ENCODE results near the gene ANKRD44. TPM values are rescaled to one million over a fixed set of nuclear protein-coding genes. Genes with fewer than 3 reads are reported as not detected.

The ANKRD44 gene
- total RNA-seq, 4 donors from 2014 or later = 9.1 to 20.8 (median 14.9) TPM

GRCh38 chr2:197327073-197327471 lies 16.5 kb upstream of the ANKRD44 start:
- WGBS, 2 donors = 86 to 90% methylated on average over 3 of the region's 3 CpGs
- H3K4me3 ChIP-seq (ENCODE audit: low read depth, poor library complexity, severe bottlenecking) = no peak overlapping the region
- TF ChIP-seq CTCF (IDR thresholded peaks at IDR 0.05) (no peak), POLR2A (IDR thresholded peaks at IDR 0.05) (no peak)
- DNase-seq (ENCODE audit: low spot score in 2 of 2) = no peak
- intact Hi-C loops (cut with DNase I; ENCODE audit: low total_unique reads) = no loop called here

GRCh38 chr2:197324801-197325200 lies 14.2 kb upstream of the ANKRD44 start:
- TF ChIP-seq POLR2A (IDR thresholded peaks at IDR 0.05) (no peak), CTCF (IDR thresholded peaks at IDR 0.05) (no peak)

DNA sequence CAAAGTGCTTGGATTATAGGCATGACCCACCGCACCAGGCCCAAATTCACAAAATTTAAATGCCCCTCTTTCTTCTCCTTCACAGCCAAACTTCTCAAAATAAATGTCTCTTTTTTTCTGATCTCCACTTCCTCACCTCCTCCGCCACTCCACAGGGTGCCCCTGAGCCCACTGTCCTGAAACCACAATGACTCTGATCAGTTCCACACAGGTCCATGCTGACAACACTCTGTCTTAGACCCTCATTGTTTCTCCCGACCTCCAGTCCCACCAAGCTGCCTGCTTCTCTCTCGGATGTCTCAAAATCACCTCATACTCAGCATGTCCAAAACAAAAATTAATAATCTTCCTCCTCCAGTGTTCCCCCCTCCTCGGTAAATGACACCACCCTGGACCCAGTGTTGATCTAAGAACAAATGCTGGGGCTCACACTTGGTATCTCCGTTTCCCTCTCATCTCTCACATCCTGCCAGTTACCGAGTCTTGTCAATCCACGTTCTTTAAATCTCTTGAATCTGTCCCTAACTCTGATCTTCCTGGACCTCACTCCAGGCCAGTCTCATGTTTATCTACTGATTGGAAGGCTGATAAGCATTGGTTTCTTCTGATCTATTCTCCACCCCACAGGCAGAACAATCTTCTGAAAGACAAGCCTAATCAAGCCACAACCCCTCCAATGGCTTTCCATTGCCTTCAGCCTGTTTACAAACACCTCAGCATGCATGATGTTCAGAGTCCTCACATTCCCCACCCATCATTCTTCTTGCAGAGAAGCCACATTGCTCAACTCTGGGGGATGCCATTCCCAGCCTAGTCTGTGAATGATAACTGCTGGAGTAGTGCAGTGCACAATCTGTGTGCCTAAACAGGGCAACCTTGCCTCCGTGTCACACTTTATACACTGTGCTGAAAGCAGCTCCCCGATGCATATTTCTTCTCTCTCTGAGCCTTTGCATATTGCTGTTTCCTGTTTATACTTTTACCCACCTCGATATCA lies 12.4 kb upstream of the ANKRD44 start:
- 67 to 72% methylated on average over 11 of the region's 11 CpGs for WGBS, 2 donors
- intact Hi-C loops (cut with DNase I; ENCODE audit: low total_unique reads) = no loop called here

More at GRCh38 chr2:197324801-197325200, 14.2 kb upstream of the ANKRD44 start:
- H3K4me3 ChIP-seq (ENCODE audit: low read depth, poor library complexity, severe bottlenecking) = no peak overlapping the region
- intact Hi-C loops (cut with DNase I; ENCODE audit: low total_unique reads) = no loop called here
- no peak for DNase-seq (ENCODE audit: low spot score in 2 of 2)

GRCh38 chr2:197322143-197322542 lies 11.6 kb upstream of the ANKRD44 start:
- WGBS, 2 donors = 94% methylated on average over 2 of the region's 2 CpGs
- TF ChIP-seq POLR2A (IDR thresholded peaks at IDR 0.05) = no peak
- no peak for TF ChIP-seq CTCF (IDR thresholded peaks at IDR 0.05)
- DNase-seq (ENCODE audit: low spot score in 2 of 2) = no peak
- intact Hi-C loops (cut with DNase I; ENCODE audit: low total_unique reads) = no loop called here
- no peak overlapping the region for H3K4me3 ChIP-seq (ENCODE audit: low read depth, poor library complexity, severe bottlenecking)

More for the DNA sequence above, 12.4 kb upstream of the ANKRD44 start:
- no peak for DNase-seq (ENCODE audit: low spot score in 2 of 2)
- no peak overlapping the region for H3K4me3 ChIP-seq (ENCODE audit: low read depth, poor library complexity, severe bottlenecking)
- TF ChIP-seq CTCF (IDR thresholded peaks at IDR 0.05) = no peak
- TF ChIP-seq POLR2A (IDR thresholded peaks at IDR 0.05) = no peak

GRCh38 chr2:197315371-197315770 lies 4.8 kb upstream of the ANKRD44 start:
- no peak for DNase-seq (ENCODE audit: low spot score in 2 of 2)
- no peak overlapping the region for H3K4me3 ChIP-seq (ENCODE audit: low read depth, poor library complexity, severe bottlenecking)
- intact Hi-C loops (cut with DNase I; ENCODE audit: low total_unique reads) = no loop called here
- no peak for TF ChIP-seq POLR2A (IDR thresholded peaks at IDR 0.05)
- no peak for TF ChIP-seq CTCF (IDR thresholded peaks at IDR 0.05)
